ENCODE results near the gene ZNF490. TPM values are rescaled to one million over a fixed set of nuclear protein-coding genes. Genes with fewer than 3 reads are reported as not detected.

The ZNF490 gene
- total RNA-seq, 2 donors from 2014 or later = 6.2 to 7.5 TPM

GRCh38 chr19:12543855-12544254 is 66.8 kb downstream of the ZNF490 start:
- H3K36me3 ChIP-seq = no peaks in the 10 kb centered on the region
- H3K4me1 ChIP-seq = no peaks in the 10 kb centered on the region
- no peaks in the 10 kb centered on the region for H3K9me3 ChIP-seq
- H3K27ac ChIP-seq = no peak overlapping the region
- no peak overlapping the region for H3K9ac ChIP-seq (ENCODE audit: low read depth in 2 of 2, low read length in 2 of 2)
- no peak for TF ChIP-seq CTCF (IDR thresholded peaks at IDR 0.05)
- no peak overlapping the region for H3K4me3 ChIP-seq
- DNase-seq = no peak
- no peaks in the 10 kb centered on the region for H3K27me3 ChIP-seq
- intact Hi-C loops (cut with DNase I) = no loop called here

Other genes with a start within 250 kb of the ZNF490 start
- 1 to 10 TPM; 1.6 to 3.2 TPM for gene ZNF442, start 245.1 kb downstream of the ZNF490 start, total RNA-seq
- 1 to 10 TPM; 7.3 to 7.6 TPM for gene ZNF799, start 209.5 kb downstream of the ZNF490 start, total RNA-seq
- 1 to 10 TPM; 7.4 to 7.6 TPM for gene ZNF443, start 169.8 kb downstream of the ZNF490 start, total RNA-seq
- 1 to 10 TPM; 1.3 to 2.0 TPM for gene ZNF709, start 126.0 kb downstream of the ZNF490 start, total RNA-seq
- 10 to 100 TPM; 14.8 to 17.4 TPM for gene ZNF564, start 59.3 kb downstream of the ZNF490 start, total RNA-seq
- gene ZNF791, start 107 bp upstream of the ZNF490 start, total RNA-seq = 10 to 100 TPM; 17.9 to 20.5 TPM
- gene MAN2B1, start 55.9 kb upstream of the ZNF490 start, total RNA-seq = 10 to 100 TPM; 51.7 to 67.4 TPM
- 10 to 100 TPM in 1 of 2 donors, 1 to 10 TPM in 1; 7.3 to 17.9 TPM for gene WDR83, start 56.0 kb upstream of the ZNF490 start, total RNA-seq
- 10 to 100 TPM; 66.2 to 87.5 TPM for gene DHPS, start 71.1 kb upstream of the ZNF490 start, total RNA-seq
- not detected for gene GNG14, start 77.2 kb upstream of the ZNF490 start, total RNA-seq
- 10 to 100 TPM in 1 of 2 donors, 1 to 10 TPM in 1; 6.5 to 10.3 TPM for gene FBXW9, start 85.8 kb upstream of the ZNF490 start, total RNA-seq
- gene TNPO2, start 113.1 kb upstream of the ZNF490 start, total RNA-seq = 10 to 100 TPM; 46.7 to 65.5 TPM
- gene TRIR, start 123.9 kb upstream of the ZNF490 start, total RNA-seq = 100 to 1,000 TPM; 130 to 217 TPM
- 10 to 100 TPM; 53.6 to 77.2 TPM for gene GET3, start 126.7 kb upstream of the ZNF490 start, total RNA-seq
- 10 to 100 TPM; 12.1 to 22.6 TPM for gene BEST2, start 141.0 kb upstream of the ZNF490 start, total RNA-seq
- gene HOOK2, start 164.7 kb upstream of the ZNF490 start, total RNA-seq = 10 to 100 TPM; 54.8 to 72.0 TPM
- 100 to 1,000 TPM; 113 to 173 TPM for gene JUNB, start 180.7 kb upstream of the ZNF490 start, total RNA-seq
- gene PRDX2, start 191.0 kb upstream of the ZNF490 start, total RNA-seq = 100 to 1,000 TPM; 347 to 417 TPM
- 10 to 100 TPM in 1 of 2 donors, 1 to 10 TPM in 1; 6.5 to 18.5 TPM for gene THSD8, start 191.3 kb upstream of the ZNF490 start, total RNA-seq
- 10 to 100 TPM in 1 of 2 donors, 1 to 10 TPM in 1; 8.8 to 44.8 TPM for gene RNASEH2A, start 195.8 kb upstream of the ZNF490 start, total RNA-seq
- under 1 TPM in 1 of 2 donors, not detected in 1; 0.35 TPM for gene RTBDN, start 223.8 kb upstream of the ZNF490 start, total RNA-seq
- 1 to 10 TPM in 1 of 2 donors, under 1 TPM in 1; 0.42 to 1.4 TPM for gene MAST1, start 227.7 kb upstream of the ZNF490 start, total RNA-seq